Adrenal gland (tissue), 12 donors: ENCODE results near the gene MAFF. TPM values are rescaled to one million over a fixed set of nuclear protein-coding genes. Genes with fewer than 3 reads are reported as not detected.
A peak's percentile ranks its signal among the peaks of the same experiment; 100 is the strongest.

Experiments
- DNase-seq, 7 donors: peaks; one replicate each; pipeline ENCODE4 v3.0.0-alpha.2; 2019 to 2020
- H3K27ac ChIP-seq, 5 donors: fragments of 200-600 bp; sonication (generic) in 4 of 5; 1 replicate in 3 of 5; 2 replicates in 2 of 5; pipeline versions ENCODE4 v1.5.1 to v1.8.0; 2016 to 2020; ENCODE audit warnings: mild to moderate bottlenecking in 1 of 5
- H3K27me3 ChIP-seq: fragments of 200-600 bp; 2 replicates; pipeline ENCODE4 v1.8.0; 2021
- H3K36me3 ChIP-seq, 2 donors: fragments of 200-600 bp; replicated peaks in 1 of 2; 1 replicate in 1 of 2; 2 replicates in 1 of 2; pipeline versions ENCODE4 v1.5.1 to v1.8.0; 2018 to 2022
- H3K4me1 ChIP-seq, 2 donors: fragments of 200-600 bp; replicated peaks in 1 of 2; 1 replicate in 1 of 2; 2 replicates in 1 of 2; pipeline versions ENCODE4 v1.5.1 to v1.8.0; 2018 to 2021
- H3K4me3 ChIP-seq, 4 donors: fragments of 200-600 bp; sonication (generic) in 3 of 4; one replicate each; pipeline ENCODE4 v1.5.1; 2016 to 2018
- H3K9me3 ChIP-seq, 3 donors: fragments of 200-600 bp; sonication (generic) in 1 of 3; replicated peaks in 1 of 3; 1 replicate in 2 of 3; 2 replicates in 1 of 3; pipeline versions ENCODE4 v1.5.1 to v1.8.0; 2016 to 2021
- CTCF ChIP-seq, 6 experiments: fragments of 450-650 bp in 4 of 6; fragments of 200-600 bp in 2 of 6; sonication (generic) in 1 of 6; IDR thresholded peaks; 1 replicate in 5 of 6; 2 replicates in 1 of 6; pipeline versions ENCODE4 v1.5.1 to v1.8.0; 2016 to 2021; ENCODE audit warnings: antibody characterized with exemption in 6 of 6, mild to moderate bottlenecking in 2 of 6, moderate library complexity in 1 of 6
- POLR2A ChIP-seq, 2 donors: fragments of 450-650 bp; IDR thresholded peaks; one replicate each; pipeline ENCODE4 v1.6.1; 2017; ENCODE audit warnings: antibody characterized with exemption in 2 of 2, mild to moderate bottlenecking in 2 of 2, moderate library complexity in 1 of 2
- WGBS, 4 donors: extraction: QIAGEN DNeasy Blood & Tissue Kit in 2 of 4; methylation state at CpG; one replicate each; pipeline versions ENCODE4 v1.1.5 to v1.1.7; 2013 to 2017; 5-methylcytosine and 5-hydroxymethylcytosine counted together
- intact Hi-C, 2 donors: fragments of 100-400 bp; cut with DNase I; formaldehyde crosslinking; loops; one replicate each; pipeline versions ENCODE4 v1.14.1 to v1.15.0; 2022 to 2023
- polyA plus RNA-seq, 3 donors: library from polyadenylated mRNA; stranded (reverse); fragments of 200-250 nt in 2 of 3; fragments of 350-450 nt in 1 of 3; fragmentation: Illumina TruSeq in 1 of 3; extraction: RNeasy Lipid Tissue Mini Kit (QIAGEN cat#74804) in 1 of 3; gene quantifications; one replicate each; pipeline ENCODE4 v1.2.3, GENCODE V29; 2013 to 2014
- total RNA-seq, 9 donors: library from RNA; depleted of rRNA in 4 of 9; stranded (reverse); fragments of >200 nt in 4 of 9; fragments of 120-200 nt in 1 of 9; fragmentation: NEBNext Ultra II Directional in 1 of 9; extraction: Animal tissue kit (Norgen Biotek cat#: 25700) in 1 of 9; gene quantifications; one replicate each; pipeline versions ENCODE4 v1.1.0 to v1.2.4, GENCODE V29; 2013 to 2023
- donor health status: healthy with polysubstance abuse.
- donor health status: Bipolar disorder and iron deficiency.
- donor health status: DM: yes; HTN: yes; CAD: no.
- donor health status: DM: no; HTN: no; CAD: no.
- donor health status: DM: no; HTN: no; CAD: no.
- donor health status: DM: yes; HTN: yes; CAD: no.

MAFF gene
- total and polyA plus RNA-seq, 12 donors: 1.9 to 23.4 (median 13.9) TPM

- Histone ChIP-seq H3K27me3 (no peaks in the 10 kb centered on the region), H3K9me3 (no peaks in the 10 kb centered on the region), H3K4me1 (peaks cover 0 to 15% of the 10 kb centered on the region in 2 donors), H3K4me3 (no peak overlapping the region), H3K27ac (peak overlapping the region in 3 of 5 donors; percentile 7 to 99 (median 98)), H3K36me3 (no peaks in the 10 kb centered on the region)
- TF ChIP-seq POLR2A (IDR thresholded peaks at IDR 0.05): no peak
- TF ChIP-seq CTCF (IDR thresholded peaks at IDR 0.05): no peak
- WGBS, 4 donors: 86 to 100% (median 93%) methylated on average over 2 to 3 of the region's 3 CpGs
- intact Hi-C loops: no loop called here
- DNase-seq: peak in 1 of 7 donors; percentile 24
These were observed 2.2 kb downstream of the MAFF start for GRCh38 chr22:38203855-38204514.

DNA sequence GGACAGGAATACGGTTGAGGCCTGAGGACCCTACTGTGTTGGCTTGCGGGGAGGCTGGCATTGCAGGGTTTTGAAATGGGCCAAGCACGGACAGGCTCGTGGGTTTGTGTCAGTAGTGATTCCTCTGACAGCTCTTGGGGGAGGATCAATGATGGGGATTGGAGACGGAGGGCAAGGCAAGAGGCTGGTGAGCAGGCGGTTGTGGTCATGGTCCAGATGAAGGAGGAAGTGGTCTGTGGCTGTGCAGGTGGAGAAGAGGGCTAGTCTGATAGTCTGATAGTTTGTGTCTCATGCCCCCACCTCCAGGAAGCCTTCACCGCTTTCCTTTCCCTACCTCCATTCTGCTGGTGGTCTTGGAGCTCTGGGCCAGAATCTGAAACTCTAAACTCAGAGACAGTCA is 3.0 kb downstream of the MAFF start:
- 78 to 83% (median 81%) methylated on average over 7 of the region's 7 CpGs for WGBS, 4 donors
- intact Hi-C loops: no loop called here
- Histone ChIP-seq H3K4me3 (no peak overlapping the region), H3K4me1 (peaks cover 0 to 15% of the 10 kb centered on the region in 2 donors), H3K9me3 (no peaks in the 10 kb centered on the region), H3K36me3 (no peaks in the 10 kb centered on the region), H3K27me3 (no peaks in the 10 kb centered on the region), H3K27ac (peak overlapping the region in 2 of 5 donors; percentile 98 to 99)
- peak in 1 of 7 donors; percentile 17 for DNase-seq
- TF ChIP-seq CTCF (IDR thresholded peaks at IDR 0.05): no peak
- TF ChIP-seq POLR2A (IDR thresholded peaks at IDR 0.05): no peak

- 75 to 80% (median 78%) methylated on average over 12 to 15 of the region's 15 CpGs for WGBS, 4 donors
- H3K4me3 ChIP-seq: no peak overlapping the region
- no peaks in the 10 kb centered on the region for H3K27me3 ChIP-seq
- TF ChIP-seq POLR2A (IDR thresholded peaks at IDR 0.05): no peak
- TF ChIP-seq CTCF (IDR thresholded peaks at IDR 0.05): no peak
- H3K9me3 ChIP-seq: no peaks in the 10 kb centered on the region
- intact Hi-C loops: no loop called here
- H3K4me1 ChIP-seq: peaks cover 0 to 15% of the 10 kb centered on the region in 2 donors
- peak overlapping the region in 3 of 5 donors; percentile 9 to 99 (median 98) for H3K27ac ChIP-seq
- peak in 6 of 7 donors; percentile 37 to 77 (median 58) for DNase-seq
- H3K36me3 ChIP-seq: no peaks in the 10 kb centered on the region
These were observed 3.7 kb downstream of the MAFF start for GRCh38 chr22:38205261-38206128.

DNA sequence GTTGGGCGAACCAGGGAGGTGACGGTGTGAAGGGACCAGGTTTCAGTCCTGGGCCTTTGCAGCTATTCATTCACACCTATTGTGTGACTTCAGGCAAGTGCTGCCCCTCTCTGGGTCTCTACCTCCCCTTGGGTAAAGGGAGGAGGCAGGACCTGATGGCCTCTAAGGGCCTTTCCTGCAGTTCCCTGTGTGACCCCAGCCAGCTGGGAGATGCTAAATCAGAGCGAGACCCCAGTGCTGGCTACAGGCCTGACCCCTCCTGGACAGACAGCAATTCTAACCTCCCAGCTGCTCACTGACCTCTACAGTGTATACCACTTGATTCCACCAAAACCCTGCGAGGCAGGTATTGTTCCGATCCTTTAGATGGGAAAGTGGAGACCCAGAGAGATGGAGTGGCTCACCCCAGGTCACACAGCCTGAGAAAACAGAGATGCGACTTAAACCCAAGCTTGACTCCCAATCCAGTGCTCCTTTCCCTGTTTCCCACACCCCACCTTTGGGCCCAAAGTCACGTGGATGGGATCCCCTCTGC is 6.2 kb downstream of the MAFF start:
- Histone ChIP-seq H3K27ac (no peak overlapping the region), H3K9me3 (no peaks in the 10 kb centered on the region), H3K36me3 (no peaks in the 10 kb centered on the region), H3K4me3 (no peak overlapping the region), H3K27me3 (no peaks in the 10 kb centered on the region), H3K4me1 (peaks cover 0 to 15% of the 10 kb centered on the region in 2 donors)
- TF ChIP-seq CTCF (IDR thresholded peaks at IDR 0.05) (no peak), POLR2A (IDR thresholded peaks at IDR 0.05) (no peak)
- intact Hi-C loops: no loop called here
- DNase-seq: no peak
- WGBS, 4 donors: 92 to 95% (median 93%) methylated on average over 7 of the region's 7 CpGs
